ACC112 (cell line): Measurements from ENCODE around the gene LHPP.

ENCODE experiments used
- H2AFZ ChIP-seq: fragments of 200-600 bp; sonication (generic); one replicate; pipeline ENCODE4 v1.6.0; 2017; ENCODE audit warnings: antibody characterized with exemption, low read length; ENCODE audit not compliant: unreplicated experiment
- H3K27ac ChIP-seq: fragments of 200-600 bp; sonication (generic); 2 replicates; pipeline ENCODE4 v1.5.1; 2014; ENCODE audit warnings: low read depth, mild to moderate bottlenecking, antibody characterized with exemption, low read length, moderate library complexity
- H3K27me3 ChIP-seq: fragments of 200-600 bp; sonication (generic); 2 replicates; pipeline ENCODE4 v1.6.1; 2014; ENCODE audit warnings: mild to moderate bottlenecking, antibody characterized with exemption, low read length, moderate library complexity, mixed read lengths; ENCODE audit not compliant: insufficient read depth
- H3K36me3 ChIP-seq: fragments of 200-600 bp; sonication (generic); 2 replicates; pipeline ENCODE4 v1.6.1; 2016; ENCODE audit warnings: mild to moderate bottlenecking, antibody characterized with exemption, low read length, moderate library complexity, mixed read lengths; ENCODE audit not compliant: insufficient read depth
- H3K4me1 ChIP-seq: fragments of 200-600 bp; sonication (generic); one replicate; pipeline ENCODE4 v1.6.1; 2016; ENCODE audit warnings: low read length, mixed read lengths; ENCODE audit not compliant: insufficient read depth, unreplicated experiment, control insufficient read depth
- H3K4me3 ChIP-seq: fragments of 200-600 bp; sonication (generic); 2 replicates; pipeline ENCODE4 v1.5.1; 2014; ENCODE audit warnings: mild to moderate bottlenecking, low read depth, low read length
- H3K79me2 ChIP-seq: fragments of 200-600 bp; sonication (generic); one replicate; pipeline ENCODE4 v1.6.0; 2016; ENCODE audit warnings: low read length; ENCODE audit not compliant: control insufficient read depth, unreplicated experiment, insufficient read depth

Gene LHPP

GRCh38 chr10:124522131-124522932 lies 60.7 kb downstream of the LHPP start:
- Histone ChIP-seq H2AFZ (no peak overlapping the region), H3K4me1 (no peaks in the 10 kb centered on the region), H3K27ac (no peak overlapping the region)

DNA sequence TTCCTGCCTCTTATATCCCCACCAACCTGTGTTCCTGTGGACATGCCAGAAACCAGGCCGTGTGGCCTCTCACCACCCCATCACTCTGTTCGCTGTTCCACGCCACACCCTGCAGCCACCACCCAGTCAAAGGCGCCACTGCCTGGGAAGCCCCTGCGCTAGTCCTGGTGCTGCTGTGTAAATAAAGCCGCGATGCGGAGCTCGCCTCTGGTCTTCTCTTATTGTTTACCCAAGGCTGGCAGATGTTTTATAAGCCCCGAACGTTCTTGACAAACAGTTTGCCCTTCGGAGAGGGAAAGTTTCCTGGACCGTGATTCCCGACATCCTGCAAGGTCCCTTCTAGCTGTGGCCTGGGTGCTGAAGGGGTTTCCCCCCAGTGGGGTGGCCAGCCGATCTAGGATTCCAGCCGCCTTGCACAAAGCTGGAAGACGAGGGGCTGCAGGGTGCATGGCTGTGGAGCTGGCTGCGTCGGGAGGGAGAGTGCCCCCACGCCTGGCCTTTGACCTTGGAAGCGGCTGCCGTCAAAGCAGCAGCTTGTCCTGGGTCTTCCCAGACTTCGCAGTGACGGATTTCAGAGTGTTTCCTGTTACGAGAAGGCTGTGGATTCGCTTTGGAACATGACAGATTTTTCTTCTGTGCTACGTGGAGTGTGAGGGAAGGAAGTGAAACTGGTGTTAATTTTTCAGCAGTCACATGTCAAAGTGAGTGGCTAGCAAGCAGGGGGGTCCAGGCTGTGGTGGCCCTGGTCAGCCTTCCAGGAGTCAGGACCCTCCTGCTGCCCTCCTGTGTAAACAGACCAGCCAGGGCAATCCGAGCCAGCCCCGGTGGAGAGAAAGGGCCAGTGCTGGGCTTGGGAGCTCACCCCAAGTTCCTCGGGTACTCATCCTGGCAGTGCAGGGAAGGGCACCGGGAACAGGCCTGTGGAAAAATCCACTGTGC lies 61.6 kb downstream of the LHPP start:
- H3K27ac ChIP-seq = no peak overlapping the region
- no peak overlapping the region for H3K4me3 ChIP-seq
- no peaks in the 10 kb centered on the region for H3K36me3 ChIP-seq
- H2AFZ ChIP-seq = no peak overlapping the region
- no peaks in the 10 kb centered on the region for H3K27me3 ChIP-seq
- H3K79me2 ChIP-seq = no peaks in the 10 kb centered on the region
- H3K4me1 ChIP-seq = no peaks in the 10 kb centered on the region

More at GRCh38 chr10:124522131-124522932, 60.7 kb downstream of the LHPP start:
- H3K79me2 ChIP-seq = no peaks in the 10 kb centered on the region
- H3K4me3 ChIP-seq = no peak overlapping the region
- no peaks in the 10 kb centered on the region for H3K36me3 ChIP-seq
- H3K27me3 ChIP-seq = no peaks in the 10 kb centered on the region

- H3K4me3 ChIP-seq = no peak overlapping the region
- H3K79me2 ChIP-seq = no peaks in the 10 kb centered on the region
- H3K27me3 ChIP-seq = no peaks in the 10 kb centered on the region
- H3K27ac ChIP-seq = no peak overlapping the region
- H2AFZ ChIP-seq = no peak overlapping the region
- H3K36me3 ChIP-seq = no peaks in the 10 kb centered on the region
- no peaks in the 10 kb centered on the region for H3K4me1 ChIP-seq
These were observed 62.3 kb downstream of the LHPP start for GRCh38 chr10:124523901-124524300.

GRCh38 chr10:124524991-124525653 lies 63.5 kb downstream of the LHPP start:
- Histone ChIP-seq H3K4me3 (no peak overlapping the region), H3K27me3 (no peaks in the 10 kb centered on the region), H3K27ac (no peak overlapping the region), H3K79me2 (no peaks in the 10 kb centered on the region), H3K36me3 (no peaks in the 10 kb centered on the region), H2AFZ (no peak overlapping the region), H3K4me1 (no peaks in the 10 kb centered on the region)

- no peaks in the 10 kb centered on the region for H3K27me3 ChIP-seq
- no peaks in the 10 kb centered on the region for H3K36me3 ChIP-seq
- H3K79me2 ChIP-seq = no peaks in the 10 kb centered on the region
- no peak overlapping the region for H2AFZ ChIP-seq
- H3K27ac ChIP-seq = no peak overlapping the region
- H3K4me1 ChIP-seq = no peaks in the 10 kb centered on the region
- no peak overlapping the region for H3K4me3 ChIP-seq
These were observed 64.4 kb downstream of the LHPP start for GRCh38 chr10:124525751-124526600.

GRCh38 chr10:124526621-124527267 lies 65.1 kb downstream of the LHPP start:
- no peaks in the 10 kb centered on the region for H3K27me3 ChIP-seq
- H2AFZ ChIP-seq = no peak overlapping the region
- H3K4me3 ChIP-seq = no peak overlapping the region
- H3K36me3 ChIP-seq = no peaks in the 10 kb centered on the region
- no peaks in the 10 kb centered on the region for H3K4me1 ChIP-seq
- no peaks in the 10 kb centered on the region for H3K79me2 ChIP-seq
- no peak overlapping the region for H3K27ac ChIP-seq

DNA sequence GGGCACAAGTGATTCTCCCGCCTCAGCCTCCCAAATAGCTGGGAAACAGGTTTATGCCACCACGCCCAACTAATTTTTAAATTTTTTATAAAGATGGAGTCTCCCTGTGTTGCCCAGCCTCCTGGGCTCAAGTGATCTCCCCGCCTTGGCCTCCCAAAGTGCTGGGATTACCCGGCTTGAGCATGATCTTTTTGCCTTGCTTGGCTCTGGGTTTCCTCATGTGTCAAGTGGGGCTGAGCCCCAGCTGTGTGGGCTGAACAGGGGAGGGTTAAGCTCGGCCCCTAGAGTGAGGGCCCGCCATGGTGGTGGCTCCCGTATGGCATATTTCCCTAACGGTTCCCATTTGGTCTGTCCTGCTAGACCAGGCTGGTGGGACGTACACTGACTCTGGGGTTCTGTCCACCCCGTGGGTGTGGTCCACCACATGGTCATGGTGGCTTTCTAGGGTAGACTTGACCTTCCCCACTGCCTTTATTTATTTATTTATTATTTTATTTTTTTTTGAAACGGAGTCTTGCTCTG lies 66.3 kb downstream of the LHPP start:
- no peaks in the 10 kb centered on the region for H3K36me3 ChIP-seq
- no peak overlapping the region for H3K4me3 ChIP-seq
- no peaks in the 10 kb centered on the region for H3K79me2 ChIP-seq
- no peak overlapping the region for H3K27ac ChIP-seq
- no peaks in the 10 kb centered on the region for H3K27me3 ChIP-seq
- H2AFZ ChIP-seq = no peak overlapping the region
- H3K4me1 ChIP-seq = no peaks in the 10 kb centered on the region

- H3K27me3 ChIP-seq = no peaks in the 10 kb centered on the region
- H3K27ac ChIP-seq = no peak overlapping the region
- no peaks in the 10 kb centered on the region for H3K36me3 ChIP-seq
- no peak overlapping the region for H2AFZ ChIP-seq
- no peaks in the 10 kb centered on the region for H3K79me2 ChIP-seq
- H3K4me3 ChIP-seq = no peak overlapping the region
- H3K4me1 ChIP-seq = no peaks in the 10 kb centered on the region
These were observed 68.1 kb downstream of the LHPP start for GRCh38 chr10:124529661-124530214.

DNA sequence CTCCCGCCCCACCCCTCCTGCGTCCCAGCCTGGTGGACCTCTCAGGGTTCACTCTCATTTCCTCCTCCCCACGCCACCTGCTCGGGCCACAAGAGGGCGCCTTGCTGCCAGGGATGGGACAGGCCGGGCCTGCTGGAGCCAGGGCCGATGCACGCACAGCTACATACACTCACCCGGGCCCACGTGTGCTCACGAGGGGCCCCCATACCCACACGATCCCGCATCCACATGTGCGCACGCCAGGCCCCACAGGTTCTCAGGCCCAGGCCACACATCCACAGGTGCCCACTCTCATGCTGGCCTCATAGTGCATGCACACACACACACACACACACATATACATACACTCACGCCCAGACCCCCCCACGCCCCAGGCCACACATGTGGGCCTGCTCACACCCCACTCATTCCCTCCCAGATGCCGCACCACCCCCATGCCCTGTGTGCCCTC lies 68.6 kb downstream of the LHPP start:
- Histone ChIP-seq H3K27me3 (no peaks in the 10 kb centered on the region), H3K27ac (no peak overlapping the region), H2AFZ (no peak overlapping the region), H3K36me3 (no peaks in the 10 kb centered on the region), H3K4me1 (no peaks in the 10 kb centered on the region), H3K79me2 (no peaks in the 10 kb centered on the region), H3K4me3 (no peak overlapping the region)
